ENCODE data around the gene ZNF282.
A peak's percentile ranks its signal among the peaks of the same experiment; 100 is the strongest.

The ZNF282 gene

GRCh38 chr7:149195180-149196150 is at the start of gene ZNF282 (continued):
- no peak for TF ChIP-seq ZBTB1 (tag by site-specific recombination; IDR thresholded peaks at IDR 0.05)
- no peak for TF ChIP-seq ZSCAN18 (tag by site-specific recombination; IDR thresholded peaks at IDR 0.05)
- 0 out of 2 replicates have a peak, but pooled peaks have one; percentile 35 for TF ChIP-seq ZBTB11 (tag by site-specific recombination; conservative IDR thresholded peaks at IDR 0.05; ENCODE audit: low read depth)
- TF ChIP-seq PBX3 (CRISPR knock-in tag; IDR thresholded peaks at IDR 0.05): no peak
- peak; percentile 52 for TF ChIP-seq ZNF629 (tag by site-specific recombination; IDR thresholded peaks at IDR 0.05)
- no peak for TF ChIP-seq ZNF280D (tag by site-specific recombination; IDR thresholded peaks at IDR 0.05)
- no peak for TF ChIP-seq ZNF510 (tag by site-specific recombination; IDR thresholded peaks at IDR 0.05; ENCODE audit: insufficient replicate concordance)
- peak; percentile 85 for TF ChIP-seq YY2 (tag by site-specific recombination; IDR thresholded peaks at IDR 0.05)
- peak; percentile 81; the same call in 1 of the 2 replicates for TF ChIP-seq MZF1 (tag by site-specific recombination; IDR thresholded peaks at IDR 0.05; ENCODE audit: borderline replicate concordance)
- no peak for TF ChIP-seq ZSCAN4 (tag by site-specific recombination; IDR thresholded peaks at IDR 0.05)
- TF ChIP-seq ZNF37A (tag by site-specific recombination; IDR thresholded peaks at IDR 0.05): no peak
- TF ChIP-seq ZNF837 (tag by site-specific recombination; IDR thresholded peaks at IDR 0.05): no peak
- TF ChIP-seq KLF17 (tag by site-specific recombination; IDR thresholded peaks at IDR 0.05): peak; percentile 87
- TF ChIP-seq ZNF660 (tag by site-specific recombination; IDR thresholded peaks at IDR 0.05): peak; percentile 79
- TF ChIP-seq TRIM28 (IDR thresholded peaks at IDR 0.05; ENCODE audit: borderline replicate concordance, low read length): peak; percentile 24; the same call in 1 of the 2 replicates
- peak; percentile 80; the same call in 1 of the 2 replicates for TF ChIP-seq PATZ1 (tag by site-specific recombination; IDR thresholded peaks at IDR 0.05)
- TF ChIP-seq REST (tag by site-specific recombination; IDR thresholded peaks at IDR 0.05): peak; percentile 96
- TF ChIP-seq ZBTB17 (tag by site-specific recombination; IDR thresholded peaks at IDR 0.05): peak; percentile 76
- no peak for TF ChIP-seq ZNF354C (tag by site-specific recombination; IDR thresholded peaks at IDR 0.05; ENCODE audit: borderline replicate concordance, low read depth)
- TF ChIP-seq ZNF747 (tag by site-specific recombination; IDR thresholded peaks at IDR 0.05): no peak

Data from HEK293 (cell line).